Endothelial cell of umbilical vein (primary cell): ENCODE results near the gene ZNF385B. TPM values are rescaled to one million over a fixed set of nuclear protein-coding genes. Genes with fewer than 3 reads are reported as not detected.

Experiments
- BruUV-seq: library from RNA; stranded (reverse); fragments of 400-500 nt; replicated peaks from 2 replicates; lab custom pipeline; 2021; lab: Mats Ljungman, UMichigan
- CTCF ChIA-PET: fragments of 300-600, 350-600 bp; sonication (Branson Sonifier 250); formaldehyde crosslinking; loops from one replicate; lab custom pipeline; 2021; ENCODE audit warnings: antibody characterized with exemption, inconsistent platforms; lab: Charles Lee
- POLR2A ChIA-PET: fragments of 300-600, 350-600 bp; sonication (Branson Sonifier 250); formaldehyde crosslinking; loops from one replicate; lab custom pipeline; 2021; ENCODE audit warnings: antibody characterized with exemption, inconsistent platforms; lab: Charles Lee
- DNase-seq: peaks from one replicate; pipeline ENCODE4 v3.0.0-alpha.2; 2011; ENCODE audit warnings: low read depth, low spot score
- FAIRE-seq: peaks from 2 replicates; lab custom pipeline; 2011; peaks lifted over from hg19 to GRCh38; lab: Jason Lieb, UNC
- H2AFZ ChIP-seq: 2 replicates; pipeline ENCODE4 v1.6.0; 2012; ENCODE audit warnings: low read depth, low read length, control low read depth, inconsistent platforms
- H3K27ac ChIP-seq: 2 replicates; pipeline ENCODE4 v1.5.1; 2011; ENCODE audit warnings: low read depth, mild to moderate bottlenecking, control low read depth, low read length, moderate library complexity; ENCODE audit not compliant: insufficient read depth
- H3K27me3 ChIP-seq, 2 experiments: 2 replicates each; pipeline versions ENCODE4 v1.6.0 to v1.6.1; 2011; ENCODE audit warnings: low read length in 2 of 2, mixed read lengths in 1 of 2; ENCODE audit not compliant: control insufficient read depth in 2 of 2, insufficient read depth in 2 of 2
- H3K36me3 ChIP-seq, 2 experiments: 2 replicates in 1 of 2; 3 replicates in 1 of 2; pipeline ENCODE4 v1.5.1; 2011; ENCODE audit warnings: low read length in 2 of 2, mild to moderate bottlenecking in 1 of 2, moderate library complexity in 1 of 2; ENCODE audit not compliant: control insufficient read depth in 2 of 2, insufficient read depth in 2 of 2; ENCODE audit errors: extremely low read depth in 1 of 2
- H3K4me1 ChIP-seq: 3 replicates; pipeline ENCODE4 v1.5.1; 2011; ENCODE audit warnings: mild to moderate bottlenecking, low read length; ENCODE audit not compliant: control insufficient read depth, insufficient read depth; ENCODE audit errors: extremely low read depth
- H3K4me2 ChIP-seq: 2 replicates; pipeline ENCODE4 v1.6.1; 2011; ENCODE audit warnings: low read length, control low read depth, mixed read lengths; ENCODE audit not compliant: insufficient read depth
- H3K4me3 ChIP-seq, 3 experiments: fragments of 200-600 bp in 1 of 3; sonication (generic), shearing (Covaris generic) in 1 of 3; replicated peaks in 1 of 3; 2 replicates each; pipeline ENCODE4 v1.5.1; 2011 to 2016; ENCODE audit warnings: control low read depth in 3 of 3, low read length in 3 of 3, mild to moderate bottlenecking in 2 of 3, inconsistent platforms in 1 of 3, low read depth in 1 of 3, moderate library complexity in 1 of 3; ENCODE audit not compliant: insufficient read depth in 1 of 3
- H3K79me2 ChIP-seq: 2 replicates; pipeline ENCODE4 v1.6.0; 2012; ENCODE audit warnings: low read length, inconsistent platforms; ENCODE audit not compliant: control insufficient read depth, insufficient read depth
- H3K9ac ChIP-seq: replicated peaks from 2 replicates; pipeline ENCODE3; 2011; ENCODE audit warnings: low read length, control low read depth; ENCODE audit not compliant: insufficient read depth; ENCODE audit errors: extremely low read depth
- H3K9me1 ChIP-seq: replicated peaks from 3 replicates; pipeline ENCODE4 v1.6.0; 2011; ENCODE audit warnings: mild to moderate bottlenecking, low read length; ENCODE audit not compliant: control insufficient read depth, insufficient read depth; ENCODE audit errors: extremely low read depth
- H3K9me3 ChIP-seq: replicated peaks from 2 replicates; pipeline ENCODE4 v1.5.1; 2012; ENCODE audit warnings: low read length, inconsistent platforms; ENCODE audit not compliant: control insufficient read depth, insufficient read depth
- H4K20me1 ChIP-seq: replicated peaks from 2 replicates; pipeline ENCODE3; 2011; ENCODE audit warnings: mild to moderate bottlenecking, low read length; ENCODE audit not compliant: control insufficient read depth, insufficient read depth; ENCODE audit errors: extremely low read depth
- EZH2 ChIP-seq: IDR thresholded peaks from 2 replicates; pipeline ENCODE4 v1.6.1; 2012; ENCODE audit warnings: borderline replicate concordance, low read depth, mild to moderate bottlenecking, moderate library complexity, low read length, inconsistent platforms; ENCODE audit not compliant: severe bottlenecking
- FOS ChIP-seq: IDR thresholded peaks from 2 replicates; pipeline ENCODE4 v1.6.1; 2011; ENCODE audit warnings: mild to moderate bottlenecking, low read length, moderate library complexity, borderline replicate concordance; ENCODE audit not compliant: insufficient read depth
- GATA2 ChIP-seq: IDR thresholded peaks from 2 replicates; pipeline ENCODE4 v1.7.0; 2011; ENCODE audit warnings: low read depth, mild to moderate bottlenecking, moderate library complexity, mixed read lengths, low read length; ENCODE audit not compliant: insufficient read length, insufficient read depth
- JUN ChIP-seq: IDR thresholded peaks from 2 replicates; pipeline ENCODE4 v1.6.1; 2011; ENCODE audit warnings: borderline replicate concordance, low read depth; ENCODE audit not compliant: insufficient read length, insufficient read depth
- MYC ChIP-seq: IDR thresholded peaks from one replicate; pipeline ENCODE4 v1.6.1; 2011; ENCODE audit warnings: mild to moderate bottlenecking, low read depth, low read length
- POLR2A ChIP-seq: IDR thresholded peaks from 2 replicates; pipeline ENCODE4 v1.6.1; 2012; ENCODE audit warnings: low read depth, mild to moderate bottlenecking, control low read depth, low read length
- POLR2AphosphoS5 ChIP-seq: IDR thresholded peaks from 2 replicates; pipeline ENCODE4 v1.6.1; 2012; ENCODE audit warnings: low read depth, mild to moderate bottlenecking, control low read depth, low read length, moderate library complexity; ENCODE audit not compliant: insufficient read depth
- dilution Hi-C: fragments of 300-500 bp; cut with MboI; formaldehyde crosslinking; loops from one replicate; pipeline ENCODE4 v1.15.0; 2019; ENCODE audit warnings: low sequenced_read_pairs; ENCODE audit not compliant: extremely low pct_ligation_motif_present
- intact Hi-C: fragments of 100-400 bp; cut with micrococcal nuclease; formaldehyde crosslinking; loops from one replicate; pipeline ENCODE4 v1.10.0; 2022
- polyA plus RNA-seq, 4 experiments: library from polyadenylated mRNA; depleted of rRNA in 3 of 4; stranded (reverse) in 3 of 4; unstranded in 1 of 4; fragments of >200 nt; gene quantifications; 2 replicates each; pipeline versions ENCODE4 v1.2.1 to v1.2.3, GENCODE V29; 2011 to 2012; ENCODE audit warnings: missing spikeins in 1 of 4
- total RNA-seq: library from RNA; stranded (reverse); gene quantifications from 2 replicates; pipeline ENCODE4 v1.2.3, GENCODE V29; 2021
- TF ChIP-seq, protein P1 (sequence below), 2 donors: IDR thresholded peaks; 1 replicate in 1 of 2; 2 replicates in 1 of 2; pipeline ENCODE4 v1.5.1; 2011; ENCODE audit warnings: low read length in 2 of 2, mild to moderate bottlenecking in 2 of 2, moderate library complexity in 2 of 2, control low read depth in 1 of 2, inconsistent platforms in 1 of 2, low read depth in 1 of 2; ENCODE audit not compliant: insufficient read depth in 1 of 2; ENCODE audit errors: extremely low read depth in 1 of 2
- TF ChIP-seq, protein P2 (sequence below): IDR thresholded peaks from 2 replicates; pipeline ENCODE4 v1.6.1; 2011; ENCODE audit not compliant: insufficient read depth, insufficient read length

The ZNF385B gene
- total and polyA plus RNA-seq, 2 donors (not counting 3 experiments of a cell fraction or from before 2014, with no cell fraction given): not detected

DNA sequence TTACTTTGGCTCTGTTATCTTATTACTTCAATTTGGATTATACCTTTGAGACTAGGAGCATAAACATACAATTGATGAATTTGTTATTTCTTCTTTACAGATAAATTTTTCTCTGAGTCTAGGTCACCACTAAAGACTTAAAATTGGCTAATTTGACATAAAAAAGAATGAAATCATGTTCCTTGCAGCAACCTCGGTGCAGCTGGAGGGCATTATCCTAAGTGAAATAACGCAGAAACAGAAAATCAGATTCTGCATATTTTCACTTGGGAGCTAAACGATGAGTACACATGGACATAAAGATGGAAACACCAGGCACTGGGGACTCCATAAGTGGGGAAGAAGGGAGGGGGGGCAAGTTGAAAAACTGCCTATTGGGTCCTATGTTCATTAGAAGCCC is 424.0 kb downstream of the ZNF385B start:
- Histone ChIP-seq H3K9me3 (no peaks in the 10 kb centered on the region), H3K36me3 (no peaks in the 10 kb centered on the region), H3K9ac (no peak overlapping the region), H3K27me3 (peaks cover 0 to 2% of the 10 kb centered on the region in 2 experiments), H3K9me1 (no peaks in the 10 kb centered on the region), H3K27ac (no peak overlapping the region), H3K79me2 (no peaks in the 10 kb centered on the region), H2AFZ (no peak overlapping the region), H3K4me2 (no peak overlapping the region), H4K20me1 (no peaks in the 10 kb centered on the region), H3K4me3 (no peak overlapping the region), H3K4me1 (no peaks in the 10 kb centered on the region)
- dilution Hi-C loops (no loop called here), intact Hi-C loops (no loop called here)
- POLR2A ChIA-PET: no interaction called here
- no peak for FAIRE-seq
- CTCF ChIA-PET: interaction anchor here (1.1 kb wide), 1 partner anchor 15 kb away, joined by 3 read pairs; no protein-coding TSS in a partner anchor
- no peak for TF ChIP-seq FOS
- no peak for TF ChIP-seq JUN
- no peak for TF ChIP-seq MYC
- TF ChIP-seq, protein P1, sequence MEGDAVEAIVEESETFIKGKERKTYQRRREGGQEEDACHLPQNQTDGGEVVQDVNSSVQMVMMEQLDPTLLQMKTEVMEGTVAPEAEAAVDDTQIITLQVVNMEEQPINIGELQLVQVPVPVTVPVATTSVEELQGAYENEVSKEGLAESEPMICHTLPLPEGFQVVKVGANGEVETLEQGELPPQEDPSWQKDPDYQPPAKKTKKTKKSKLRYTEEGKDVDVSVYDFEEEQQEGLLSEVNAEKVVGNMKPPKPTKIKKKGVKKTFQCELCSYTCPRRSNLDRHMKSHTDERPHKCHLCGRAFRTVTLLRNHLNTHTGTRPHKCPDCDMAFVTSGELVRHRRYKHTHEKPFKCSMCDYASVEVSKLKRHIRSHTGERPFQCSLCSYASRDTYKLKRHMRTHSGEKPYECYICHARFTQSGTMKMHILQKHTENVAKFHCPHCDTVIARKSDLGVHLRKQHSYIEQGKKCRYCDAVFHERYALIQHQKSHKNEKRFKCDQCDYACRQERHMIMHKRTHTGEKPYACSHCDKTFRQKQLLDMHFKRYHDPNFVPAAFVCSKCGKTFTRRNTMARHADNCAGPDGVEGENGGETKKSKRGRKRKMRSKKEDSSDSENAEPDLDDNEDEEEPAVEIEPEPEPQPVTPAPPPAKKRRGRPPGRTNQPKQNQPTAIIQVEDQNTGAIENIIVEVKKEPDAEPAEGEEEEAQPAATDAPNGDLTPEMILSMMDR (IDR thresholded peaks at IDR 0.05; ENCODE audit: extremely low read depth in 1 of 2, insufficient read depth in 1 of 2, low read depth in 1 of 2, low read length in 2 of 2): no peak
- no peak for TF ChIP-seq EZH2
- TF ChIP-seq POLR2A: no peak
- TF ChIP-seq GATA2: no peak
- no peak for TF ChIP-seq POLR2AphosphoS5
- TF ChIP-seq, protein P2, sequence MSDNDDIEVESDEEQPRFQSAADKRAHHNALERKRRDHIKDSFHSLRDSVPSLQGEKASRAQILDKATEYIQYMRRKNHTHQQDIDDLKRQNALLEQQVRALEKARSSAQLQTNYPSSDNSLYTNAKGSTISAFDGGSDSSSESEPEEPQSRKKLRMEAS: no peak
- no TSS peak for BruUV-seq
- no peak for DNase-seq
